ENCODE results near the gene BMP8B. TPM values are rescaled to one million over a fixed set of nuclear protein-coding genes. Genes with fewer than 3 reads are reported as not detected.
"Not testable (repeated sequence)": the region's sequence is repeated elsewhere in the genome, so short reads cannot be mapped to it uniquely, and the experiment has no call there.

Gene BMP8B
- total RNA-seq, 1 experiment from 2014 or later: 0.42 TPM

DNA sequence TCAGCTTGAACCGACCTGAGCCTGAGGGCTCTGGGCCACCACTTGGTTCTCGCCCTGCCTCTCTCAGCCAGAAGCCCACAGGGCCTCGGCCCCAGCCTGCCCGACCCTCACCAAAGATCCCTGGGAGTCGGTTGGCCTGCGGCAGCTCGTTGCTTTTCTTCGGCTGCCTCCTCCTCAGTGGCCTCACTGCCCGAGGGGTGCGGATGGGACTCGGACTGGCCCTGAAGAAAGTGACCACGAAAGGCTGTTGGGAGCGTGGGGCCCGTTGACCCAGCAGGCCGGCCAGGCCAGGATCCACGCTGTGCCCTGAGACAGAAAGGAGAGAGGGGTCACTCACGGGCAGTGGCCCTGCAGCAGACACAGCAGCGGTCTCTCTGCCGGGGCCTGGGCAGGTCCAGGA, 24.2 kb downstream of the BMP8B start:
- not testable (repeated sequence) for H4K8ac ChIP-seq (replicated peaks; ENCODE audit: insufficient read length, low read depth, low read length); H3K27ac Mint-ChIP-seq; H2AK5ac ChIP-seq (ENCODE audit: insufficient read length, low read length)

DNA sequence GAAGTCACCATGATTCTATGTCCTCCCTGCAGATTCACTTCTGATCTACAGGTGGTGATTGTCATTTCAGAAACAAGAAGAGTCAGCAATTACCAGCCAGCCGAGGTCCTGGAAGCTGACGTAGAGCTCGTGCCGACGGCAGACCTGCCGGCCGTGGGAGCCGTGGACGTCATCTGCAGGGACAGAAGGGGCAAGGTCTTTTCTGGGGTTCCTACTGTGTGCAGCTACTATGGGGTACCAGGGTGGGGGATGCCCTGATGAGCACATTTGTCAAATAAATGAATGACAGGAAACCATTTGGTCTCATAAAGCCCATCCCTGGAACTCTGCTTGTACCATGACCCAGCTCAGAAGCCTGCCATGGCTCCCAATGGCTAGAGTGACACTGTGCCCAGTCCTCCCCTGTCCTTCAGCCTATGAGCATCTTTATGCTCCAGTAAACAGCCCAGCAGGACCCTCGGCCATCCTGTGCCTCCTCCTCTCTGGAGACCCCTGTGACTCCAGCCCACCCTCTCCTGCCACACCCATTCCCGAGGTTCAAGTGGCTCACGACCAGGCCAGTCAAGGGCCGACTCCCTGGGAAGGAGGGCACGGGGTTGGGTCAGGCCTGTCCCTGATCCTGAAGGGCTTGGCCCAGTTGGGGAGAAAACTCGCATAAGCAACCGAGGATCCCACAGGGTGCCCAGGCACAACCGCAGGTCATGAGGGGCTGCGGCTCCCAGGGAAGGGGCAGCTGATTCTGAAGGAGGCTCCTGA, 24.9 kb downstream of the BMP8B start:
- no CpG with 5 or more reads among the region's 18 CpGs for WGBS (ENCODE audit: extremely low coverage, insufficient read length, low lambda C conversion rate)
- H3K56ac ChIP-seq (ENCODE audit: insufficient read length, low read depth, low read length); H3K4me1 ChIP-seq (ENCODE audit: insufficient read depth, low read length): not testable (repeated sequence)

More for the DNA sequence above, 24.2 kb downstream of the BMP8B start:
- not testable (repeated sequence) for H3K14ac ChIP-seq (ENCODE audit: insufficient read depth, low read length); H2BK15ac ChIP-seq (ENCODE audit: low read depth, low read length); H3K27ac ChIP-seq (ENCODE audit: insufficient read length, low read depth, low read length); H2AFZ ChIP-seq (ENCODE audit: low read length); H3K4me1 ChIP-seq (ENCODE audit: insufficient read depth, low read length); H2BK5ac ChIP-seq (ENCODE audit: insufficient read length, low read length); H2BK120ac ChIP-seq (ENCODE audit: low read depth, low read length, poor library complexity, severe bottlenecking); H3K18ac ChIP-seq (ENCODE audit: insufficient read length, low read depth, low read length); H3K4ac ChIP-seq (ENCODE audit: low read depth, low read length); H3K4me2 ChIP-seq (ENCODE audit: insufficient read depth, insufficient read length, low read length); H3K9ac ChIP-seq (ENCODE audit: extremely low read depth, insufficient read length, low read length); H3K4me1 Mint-ChIP-seq; H4K20me1 ChIP-seq (ENCODE audit: control insufficient read depth, insufficient read depth, insufficient read length); H2BK12ac ChIP-seq (ENCODE audit: insufficient read length, low read depth, low read length); H3K9me3 ChIP-seq (ENCODE audit: control insufficient read depth, low read depth, low read length); H2BK20ac ChIP-seq (ENCODE audit: low read depth, low read length, poor library complexity, severe bottlenecking); H3K9me3 Mint-ChIP-seq; H3K4me3 Mint-ChIP-seq; H3K23ac ChIP-seq (ENCODE audit: insufficient read length, low read depth, low read length); H3K79me1 ChIP-seq (ENCODE audit: insufficient read depth, low read depth, low read length, poor library complexity, severe bottlenecking); H3K27me3 ChIP-seq (ENCODE audit: insufficient read depth, low read length); H3K79me2 ChIP-seq (ENCODE audit: insufficient read depth, low read length); H4K91ac ChIP-seq (ENCODE audit: insufficient read length, low read depth, low read length); H3K56ac ChIP-seq (ENCODE audit: insufficient read length, low read depth, low read length); H4K5ac ChIP-seq (ENCODE audit: insufficient read length, low read depth, low read length); DNase-seq; H3K23me2 ChIP-seq (ENCODE audit: insufficient read length, low read depth, low read length, poor library complexity, severe bottlenecking); H3T11ph ChIP-seq (ENCODE audit: low read length)
- WGBS (ENCODE audit: extremely low coverage, insufficient read length, low lambda C conversion rate): no CpG with 5 or more reads among the region's 19 CpGs
- H3K27me3 Mint-ChIP-seq (ENCODE audit: low read depth): peaks cover 11% of the 10 kb centered on the region
- H3K36me3 Mint-ChIP-seq (ENCODE audit: insufficient read depth in 1 of 3, low read depth in 3 of 3): peaks cover 5 to 10% (median 7%) of the 10 kb centered on the region in 3 experiments; a peak in 6 of 7 replicates

More for the DNA sequence above, 24.9 kb downstream of the BMP8B start:
- peaks cover 9 to 17% (median 9%) of the 10 kb centered on the region in 3 experiments; a peak in 6 of 7 replicates for H3K36me3 Mint-ChIP-seq (ENCODE audit: insufficient read depth in 1 of 3, low read depth in 3 of 3)
- not testable (repeated sequence) for H4K20me1 ChIP-seq (ENCODE audit: control insufficient read depth, insufficient read depth, insufficient read length); H4K91ac ChIP-seq (ENCODE audit: insufficient read length, low read depth, low read length); H2BK15ac ChIP-seq (ENCODE audit: low read depth, low read length); H3K79me1 ChIP-seq (ENCODE audit: insufficient read depth, low read depth, low read length, poor library complexity, severe bottlenecking); H2BK5ac ChIP-seq (ENCODE audit: insufficient read length, low read length); H2BK20ac ChIP-seq (ENCODE audit: low read depth, low read length, poor library complexity, severe bottlenecking); H3T11ph ChIP-seq (ENCODE audit: low read length); DNase-seq; H3K27ac ChIP-seq (ENCODE audit: insufficient read length, low read depth, low read length); H3K18ac ChIP-seq (ENCODE audit: insufficient read length, low read depth, low read length); H3K4ac ChIP-seq (ENCODE audit: low read depth, low read length); H2AFZ ChIP-seq (ENCODE audit: low read length); H3K4me2 ChIP-seq (ENCODE audit: insufficient read depth, insufficient read length, low read length); H4K5ac ChIP-seq (ENCODE audit: insufficient read length, low read depth, low read length); H3K9ac ChIP-seq (ENCODE audit: extremely low read depth, insufficient read length, low read length); H3K23ac ChIP-seq (ENCODE audit: insufficient read length, low read depth, low read length); H4K8ac ChIP-seq (replicated peaks; ENCODE audit: insufficient read length, low read depth, low read length); H2BK120ac ChIP-seq (ENCODE audit: low read depth, low read length, poor library complexity, severe bottlenecking); H3K27ac Mint-ChIP-seq; H3K14ac ChIP-seq (ENCODE audit: insufficient read depth, low read length); H2AK5ac ChIP-seq (ENCODE audit: insufficient read length, low read length); H3K9me3 Mint-ChIP-seq; H3K27me3 Mint-ChIP-seq (ENCODE audit: low read depth); H3K4me3 Mint-ChIP-seq; H3K79me2 ChIP-seq (ENCODE audit: insufficient read depth, low read length); H3K4me1 Mint-ChIP-seq; H3K27me3 ChIP-seq (ENCODE audit: insufficient read depth, low read length); H3K23me2 ChIP-seq (ENCODE audit: insufficient read length, low read depth, low read length, poor library complexity, severe bottlenecking); H2BK12ac ChIP-seq (ENCODE audit: insufficient read length, low read depth, low read length); H3K9me3 ChIP-seq (ENCODE audit: control insufficient read depth, low read depth, low read length)

All from H9 (cell line).